WI38 (cell line): ENCODE measurements around the gene TCHP.

Source experiments
- H3K4me3 ChIP-seq: 2 replicates; pipeline ENCODE4 v1.5.1; 2011; ENCODE audit warnings: low read depth, mild to moderate bottlenecking, control low read depth, low read length
- TF ChIP-seq, protein P1 (sequence below): IDR thresholded peaks from 2 replicates; pipeline ENCODE4 v1.5.1; 2012; ENCODE audit warnings: low read depth, mild to moderate bottlenecking, control low read depth, low read length

Gene TCHP

DNA sequence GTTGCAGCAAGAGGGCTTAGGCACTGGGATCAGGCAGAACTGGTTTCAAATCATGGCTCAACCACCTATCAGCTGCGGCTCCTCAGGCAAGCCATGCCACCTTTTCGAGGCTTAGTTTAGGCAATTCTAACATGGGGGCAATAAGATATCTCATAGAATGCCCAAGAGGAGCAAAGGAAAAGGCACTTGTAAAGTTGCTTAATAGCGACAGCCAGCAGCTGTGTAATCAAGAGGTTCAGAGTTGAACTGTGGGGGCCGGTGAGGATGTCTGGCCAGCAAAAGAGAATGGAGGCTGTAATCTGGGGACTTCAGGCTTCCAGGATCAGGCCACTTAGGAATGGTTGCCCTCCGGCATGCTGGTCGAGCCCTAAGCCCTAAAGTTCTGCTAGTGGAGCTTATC lies 3.0 kb upstream of the TCHP start:
- TF ChIP-seq, protein P1, sequence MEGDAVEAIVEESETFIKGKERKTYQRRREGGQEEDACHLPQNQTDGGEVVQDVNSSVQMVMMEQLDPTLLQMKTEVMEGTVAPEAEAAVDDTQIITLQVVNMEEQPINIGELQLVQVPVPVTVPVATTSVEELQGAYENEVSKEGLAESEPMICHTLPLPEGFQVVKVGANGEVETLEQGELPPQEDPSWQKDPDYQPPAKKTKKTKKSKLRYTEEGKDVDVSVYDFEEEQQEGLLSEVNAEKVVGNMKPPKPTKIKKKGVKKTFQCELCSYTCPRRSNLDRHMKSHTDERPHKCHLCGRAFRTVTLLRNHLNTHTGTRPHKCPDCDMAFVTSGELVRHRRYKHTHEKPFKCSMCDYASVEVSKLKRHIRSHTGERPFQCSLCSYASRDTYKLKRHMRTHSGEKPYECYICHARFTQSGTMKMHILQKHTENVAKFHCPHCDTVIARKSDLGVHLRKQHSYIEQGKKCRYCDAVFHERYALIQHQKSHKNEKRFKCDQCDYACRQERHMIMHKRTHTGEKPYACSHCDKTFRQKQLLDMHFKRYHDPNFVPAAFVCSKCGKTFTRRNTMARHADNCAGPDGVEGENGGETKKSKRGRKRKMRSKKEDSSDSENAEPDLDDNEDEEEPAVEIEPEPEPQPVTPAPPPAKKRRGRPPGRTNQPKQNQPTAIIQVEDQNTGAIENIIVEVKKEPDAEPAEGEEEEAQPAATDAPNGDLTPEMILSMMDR = no peak
- no peak overlapping the region for H3K4me3 ChIP-seq

DNA sequence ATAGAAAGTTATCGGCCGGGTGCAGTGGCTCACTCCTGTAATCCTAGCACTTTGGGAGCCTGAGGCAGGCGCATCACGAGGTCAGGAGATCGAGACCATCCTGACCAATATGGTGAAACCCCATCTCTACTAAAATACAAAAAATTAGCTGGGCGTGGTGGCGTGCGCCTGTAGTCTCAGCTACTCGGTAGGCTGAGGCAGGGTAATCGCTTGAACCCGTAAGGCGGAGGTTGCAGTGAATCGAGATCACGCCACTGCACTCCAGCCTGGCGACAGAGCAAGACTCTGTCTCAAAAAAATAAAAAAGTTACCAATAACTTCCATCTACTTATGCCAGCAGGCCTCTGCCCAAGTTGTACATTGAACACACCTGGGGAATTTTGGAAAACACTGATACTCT lies 729 bp upstream of the TCHP start:
- peak overlapping the region; percentile 80 for H3K4me3 ChIP-seq

DNA sequence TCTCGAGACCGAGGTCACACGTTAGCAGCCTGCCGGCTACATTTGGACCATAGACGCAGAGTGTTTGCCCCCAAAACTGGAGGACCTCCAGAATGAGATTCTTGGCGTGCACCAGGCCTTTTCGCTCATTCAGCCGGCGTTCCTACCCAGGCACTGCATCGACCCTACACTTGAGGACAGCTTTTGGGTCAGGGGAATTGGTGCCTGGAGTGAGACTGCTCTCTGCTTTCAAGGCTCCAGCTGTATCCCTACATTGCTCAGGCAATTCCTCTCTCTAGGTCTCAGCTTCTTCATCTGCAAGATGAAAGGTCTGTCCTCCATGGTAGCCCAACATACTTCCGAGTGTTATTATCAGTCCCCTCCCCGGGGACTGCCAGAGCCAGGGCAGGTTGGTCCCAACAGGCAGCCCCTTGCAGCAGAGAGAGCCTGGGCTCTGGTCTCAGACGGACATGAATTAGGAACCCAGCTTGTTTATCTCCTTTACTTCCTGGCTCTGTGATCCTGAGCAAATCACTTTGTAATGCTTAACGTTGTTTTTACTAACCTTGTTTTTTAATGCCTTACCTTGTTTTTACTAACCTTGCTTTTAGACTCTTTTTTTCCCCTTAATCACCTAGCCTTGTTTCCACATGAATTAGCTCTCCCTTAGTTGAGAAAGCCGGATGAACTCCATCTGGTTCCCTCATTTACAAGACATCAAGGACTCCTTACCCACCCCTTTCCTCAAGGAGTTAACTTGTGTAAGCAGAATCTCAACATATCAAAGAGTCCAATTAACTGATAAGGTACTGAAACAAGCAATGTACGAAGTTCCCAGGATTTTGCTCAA lies 892 bp downstream of the TCHP start:
- H3K4me3 ChIP-seq = peak overlapping the region; percentile 80
- TF ChIP-seq, protein P1 = no peak

DNA sequence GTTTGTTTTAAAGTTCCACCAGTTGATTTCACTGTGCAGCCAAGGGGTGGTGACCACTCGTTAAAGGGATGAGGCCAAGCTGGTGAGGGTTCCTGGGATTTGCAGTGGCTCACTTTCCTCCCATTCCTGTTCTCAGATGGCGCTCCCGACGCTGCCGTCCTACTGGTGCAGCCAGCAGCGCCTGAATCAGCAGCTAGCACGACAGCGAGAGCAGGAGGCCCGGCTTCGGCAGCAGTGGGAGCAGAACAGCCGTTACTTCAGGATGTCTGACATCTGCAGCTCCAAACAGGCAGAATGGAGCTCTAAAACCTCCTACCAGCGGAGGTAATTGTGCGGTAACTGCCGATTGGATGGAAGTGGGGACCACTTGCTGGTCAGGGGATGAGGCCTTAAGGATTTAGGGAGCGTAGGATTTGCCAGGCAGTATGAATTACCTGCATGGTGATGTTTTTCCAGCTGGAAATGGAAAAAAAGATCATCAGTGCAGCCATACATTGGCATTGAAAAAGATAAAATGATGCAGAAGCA lies 2.9 kb downstream of the TCHP start:
- no peak overlapping the region for H3K4me3 ChIP-seq
- TF ChIP-seq, protein P1 = no peak

DNA sequence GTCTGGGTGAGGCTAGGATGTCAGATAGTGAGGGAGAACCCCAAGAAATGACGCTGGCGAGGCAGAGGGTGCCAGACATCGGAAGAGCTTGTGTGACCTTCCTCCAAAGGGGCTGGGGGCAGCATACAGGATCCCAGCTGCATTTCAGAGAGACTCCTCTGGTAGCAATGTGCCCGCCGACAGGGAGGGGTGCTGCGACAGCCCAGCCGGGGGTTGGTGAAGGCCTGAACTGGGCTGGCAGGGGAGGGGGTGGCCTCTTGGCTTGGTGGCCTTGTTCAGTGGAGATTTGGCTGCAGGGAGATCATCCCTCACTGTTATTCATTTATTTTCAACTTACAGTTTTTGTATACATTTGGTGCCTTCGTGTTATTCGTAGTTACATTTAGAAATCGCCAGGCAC lies 5.2 kb downstream of the TCHP start:
- TF ChIP-seq, protein P1 = no peak
- no peak overlapping the region for H3K4me3 ChIP-seq

DNA sequence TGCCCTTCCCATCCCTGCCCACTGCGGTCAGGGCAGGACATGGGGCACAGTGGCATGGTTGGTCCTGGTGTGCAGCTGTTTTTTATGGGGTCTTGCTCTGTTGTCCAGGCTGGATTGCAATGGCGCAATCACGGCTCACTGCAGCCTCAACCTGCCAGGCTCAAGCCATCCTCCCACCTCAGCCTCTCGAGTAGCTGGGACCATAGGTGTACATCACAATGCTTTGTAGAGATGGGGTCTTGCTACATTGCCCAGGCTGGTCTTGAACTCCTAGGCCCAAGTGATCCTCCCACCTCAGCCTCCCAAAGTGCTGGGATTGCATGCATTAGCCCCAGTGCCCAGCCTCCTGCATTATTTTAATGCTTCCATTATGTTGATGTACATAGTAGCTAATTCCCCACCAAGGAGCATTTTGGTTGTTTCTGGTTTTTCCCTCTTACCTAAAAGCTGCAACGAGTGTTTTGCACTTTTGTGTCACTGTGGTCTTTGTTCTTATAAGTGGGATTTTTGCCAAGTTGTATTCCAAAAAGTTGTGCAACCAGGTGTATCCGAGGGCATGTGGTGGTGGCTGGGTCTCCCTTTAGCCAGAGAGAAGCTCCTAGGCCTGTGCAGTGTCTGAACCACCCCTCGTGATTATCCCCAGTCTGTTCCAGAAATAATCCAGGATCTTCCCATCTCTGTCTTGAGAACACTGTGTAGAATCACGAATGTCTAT lies 10.3 kb downstream of the TCHP start:
- H3K4me3 ChIP-seq = no peak overlapping the region
- TF ChIP-seq, protein P1 = no peak

DNA sequence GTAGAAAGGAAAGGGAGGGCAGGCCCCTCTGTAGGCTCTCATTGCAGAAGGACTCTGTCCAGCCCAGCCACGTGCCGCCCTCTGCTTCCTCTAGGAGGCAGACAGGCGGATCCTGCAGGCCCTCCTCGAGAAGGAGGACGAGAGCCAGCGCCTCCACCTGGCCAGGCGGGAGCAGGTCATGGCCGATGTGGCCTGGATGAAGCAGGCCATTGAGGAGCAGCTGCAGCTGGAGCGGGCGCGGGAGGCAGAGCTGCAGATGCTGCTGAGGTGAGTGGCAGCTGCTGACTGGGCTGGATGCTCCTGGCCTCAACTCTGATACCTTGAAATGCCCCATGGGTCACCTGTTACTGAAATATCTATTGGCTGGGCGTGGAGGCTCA lies 10.9 kb downstream of the TCHP start:
- TF ChIP-seq, protein P1 = 0 out of 2 replicates have a peak, but pooled peaks have one; percentile 21
- no peak overlapping the region for H3K4me3 ChIP-seq
